WTC11 (cell line): ENCODE results near the gene MRGPRX3.
A peak's percentile ranks its signal among the peaks of the same experiment; 100 is the strongest.

Experiments
- ATF2 ChIP-seq: sonication (generic); formaldehyde crosslinking; IDR thresholded peaks from 2 replicates; pipeline ENCODE4 v1.8.1; 2022; ENCODE audit warnings: low read depth, missing genetic modification reagents, borderline replicate concordance
- CDX4 ChIP-seq: fragments of 250-450 bp; sonication (Bioruptor Pico); IDR thresholded peaks from 2 replicates; pipeline ENCODE4 v1.9.0; 2021; ENCODE audit warnings: moderate library complexity, mild to moderate bottlenecking, inconsistent platforms, borderline replicate concordance
- CREM ChIP-seq: sonication (generic); formaldehyde crosslinking; IDR thresholded peaks from 2 replicates; pipeline ENCODE4 v1.8.1; 2022; ENCODE audit warnings: mild to moderate bottlenecking, missing genetic modification reagents, moderate library complexity
- CTCF ChIP-seq: fragments of 200-600 bp; IDR thresholded peaks from 2 replicates; pipeline ENCODE4 v1.8.0; 2022; ENCODE audit warnings: antibody characterized with exemption
- E2F1 ChIP-seq: sonication (generic); formaldehyde crosslinking; IDR thresholded peaks from 2 replicates; pipeline ENCODE4 v1.8.0; 2022; ENCODE audit warnings: mild to moderate bottlenecking, missing genetic modification reagents
- MXD4 ChIP-seq: fragments of 250-450 bp; sonication (Bioruptor Pico); IDR thresholded peaks from 2 replicates; pipeline ENCODE4 v1.8.0; 2021; ENCODE audit warnings: mild to moderate bottlenecking, moderate library complexity, borderline replicate concordance
- NFATC4 ChIP-seq: fragments of 250-450 bp; sonication (Bioruptor Pico); IDR thresholded peaks from 2 replicates; pipeline ENCODE4 v1.9.0; 2021; ENCODE audit warnings: mild to moderate bottlenecking
- NFYB ChIP-seq: sonication (generic); formaldehyde crosslinking; conservative IDR thresholded peaks from 2 replicates; pipeline ENCODE4 v1.8.0; 2022; ENCODE audit warnings: low read depth, missing genetic modification reagents
- SP1 ChIP-seq: sonication (generic); formaldehyde crosslinking; conservative IDR thresholded peaks from 2 replicates; pipeline ENCODE4 v1.8.1; 2022; ENCODE audit warnings: missing genetic modification reagents
- ZNF281 ChIP-seq: sonication (generic); formaldehyde crosslinking; IDR thresholded peaks from 2 replicates; pipeline ENCODE4 v1.8.0; 2023; ENCODE audit warnings: mild to moderate bottlenecking, missing genetic modification reagents

- peak; percentile 87 for TF ChIP-seq CTCF
- no peak for TF ChIP-seq CDX4 (CRISPR knock-in tag)
- TF ChIP-seq CREM (CRISPR knock-in tag) = no peak
- no peak for TF ChIP-seq ATF2 (CRISPR knock-in tag)
- TF ChIP-seq NFATC4 (CRISPR knock-in tag) = no peak
- TF ChIP-seq E2F1 (CRISPR knock-in tag) = no peak
- TF ChIP-seq SP1 (CRISPR knock-in tag) = no peak
- TF ChIP-seq MXD4 (CRISPR knock-in tag) = no peak
- no peak for TF ChIP-seq ZNF281 (CRISPR knock-in tag)
- no peak for TF ChIP-seq NFYB (CRISPR knock-in tag)
These were observed 16.8 kb upstream of the MRGPRX3 start for GRCh38 chr11:18115360-18116127.
